Aorta (tissue), 5 donors: ENCODE measurements around the gene STOX2. TPM values are rescaled to one million over a fixed set of nuclear protein-coding genes. Genes with fewer than 3 reads are reported as not detected.
"Not testable (repeated sequence)": the region's sequence is repeated elsewhere in the genome, so short reads cannot be mapped to it uniquely, and the experiment has no call there.

Experiments
- ATAC-seq: fragments of 200-7000 bp; cut with Tn5 transposase; one replicate; pipeline ENCODE4 v1.9.1; 2022; ENCODE audit warnings: moderate library complexity; ENCODE audit not compliant: low FRiP score
- DNase-seq, 2 donors: peaks; one replicate each; pipeline ENCODE4 v3.0.0-alpha.2; 2020
- H3K27ac ChIP-seq, 2 donors: one replicate each; pipeline ENCODE4 v1.5.1; 2013; ENCODE audit warnings: low read length in 2 of 2, mild to moderate bottlenecking in 2 of 2, moderate library complexity in 2 of 2, control low read depth in 1 of 2, inconsistent platforms in 1 of 2, low read depth in 1 of 2
- H3K27me3 ChIP-seq, 2 donors: one replicate each; pipeline ENCODE4 v1.6.1; 2013; ENCODE audit warnings: control low read depth in 1 of 2, low read length in 1 of 2, mild to moderate bottlenecking in 1 of 2, moderate library complexity in 1 of 2; ENCODE audit not compliant: insufficient read depth in 2 of 2, control insufficient read depth in 1 of 2
- H3K36me3 ChIP-seq, 2 donors: one replicate each; pipeline ENCODE4 v1.6.1; 2013; ENCODE audit warnings: control low read depth in 1 of 2, low read length in 1 of 2, mild to moderate bottlenecking in 1 of 2; ENCODE audit not compliant: insufficient read depth in 2 of 2, control insufficient read depth in 1 of 2
- H3K4me1 ChIP-seq, 2 donors: one replicate each; pipeline ENCODE4 v1.6.1; 2013; ENCODE audit warnings: low read length in 2 of 2, control low read depth in 1 of 2, mild to moderate bottlenecking in 1 of 2, moderate library complexity in 1 of 2; ENCODE audit not compliant: insufficient read depth in 2 of 2, control insufficient read depth in 1 of 2
- H3K4me3 ChIP-seq, 2 donors: one replicate each; pipeline ENCODE4 v1.5.1; 2013; ENCODE audit warnings: low read length in 2 of 2, control low read depth in 1 of 2, mild to moderate bottlenecking in 1 of 2
- H3K9me3 ChIP-seq: one replicate; pipeline ENCODE4 v1.6.1; 2013; ENCODE audit warnings: mild to moderate bottlenecking, low read length; ENCODE audit not compliant: control insufficient read depth
- WGBS, 2 donors: extraction: QIAGEN DNeasy Blood & Tissue Kit; methylation state at CpG; one replicate each; pipeline ENCODE4 v1.1.7; 2013; 5-methylcytosine and 5-hydroxymethylcytosine counted together
- intact Hi-C, 2 donors: fragments of 100-400 bp; cut with DNase I; formaldehyde crosslinking; loops; one replicate each; pipeline versions ENCODE4 v1.14.2 to v1.15.0; 2022
- polyA plus RNA-seq, 2 donors: library from polyadenylated mRNA; stranded (reverse); fragments of 200-250 nt; gene quantifications; one replicate each; pipeline ENCODE4 v1.2.3, GENCODE V29; 2013
- total RNA-seq, 2 donors: library from RNA; stranded (reverse); fragmentation: NEBNext Ultra II Directional; extraction: Animal tissue kit (Norgen Biotek cat#: 25700); gene quantifications; one replicate each; pipeline ENCODE4 v1.2.1, GENCODE V29; 2021
- donor health status: healthy with polysubstance abuse.
- donor health status: Bipolar disorder and iron deficiency.
- donor health status: DM: no; HTN: no; CAD: no.
- donor health status: DM: no; HTN: no; CAD: no.
- donor health status: DM: yes; HTN: yes; CAD: no.

Gene STOX2
- total and polyA plus RNA-seq, 4 donors = 0.13 to 10.9 (median 3.1) TPM

GRCh38 chr4:183936574-183937345, 31.7 kb downstream of the STOX2 start:
- intact Hi-C loops = no loop called here

GRCh38 chr4:183940864-183941263, 35.8 kb downstream of the STOX2 start:
- no peaks in the 10 kb centered on the region for H3K36me3 ChIP-seq
- intact Hi-C loops = no loop called here
- no peak overlapping the region for H3K27ac ChIP-seq
- no peaks in the 10 kb centered on the region for H3K9me3 ChIP-seq
- no peaks in the 10 kb centered on the region for H3K4me1 ChIP-seq
- 63 to 66% methylated on average over 4 of the region's 4 CpGs for WGBS, 2 donors
- no peaks in the 10 kb centered on the region for H3K27me3 ChIP-seq
- ATAC-seq (no peak), DNase-seq (no peak)
- H3K4me3 ChIP-seq = no peak overlapping the region

More at GRCh38 chr4:183936574-183937345, 31.7 kb downstream of the STOX2 start:
- DNase-seq (no peak), ATAC-seq (no peak)
- Histone ChIP-seq H3K4me1 (no peaks in the 10 kb centered on the region), H3K27me3 (no peaks in the 10 kb centered on the region), H3K36me3 (no peaks in the 10 kb centered on the region), H3K9me3 (no peaks in the 10 kb centered on the region), H3K4me3 (no peak overlapping the region), H3K27ac (no peak overlapping the region)
- 97 to 100% methylated on average over 3 of the region's 3 CpGs for WGBS, 2 donors

- Histone ChIP-seq H3K36me3 (no peaks in the 10 kb centered on the region), H3K27me3 (no peaks in the 10 kb centered on the region), H3K4me3 (no peak overlapping the region), H3K9me3 (no peaks in the 10 kb centered on the region), H3K27ac (no peak overlapping the region), H3K4me1 (no peaks in the 10 kb centered on the region)
- ATAC-seq (no peak), DNase-seq (no peak)
- intact Hi-C loops = no loop called here
Measured at GRCh38 chr4:183941964-183942363, 36.9 kb downstream of the STOX2 start.

- 88 to 91% methylated on average over 8 of the region's 8 CpGs for WGBS, 2 donors
- ATAC-seq (no peak), DNase-seq (no peak)
- H3K36me3 ChIP-seq = no peaks in the 10 kb centered on the region
- no peaks in the 10 kb centered on the region for H3K9me3 ChIP-seq
- no peak overlapping the region for H3K27ac ChIP-seq
- H3K27me3 ChIP-seq = no peaks in the 10 kb centered on the region
- no peaks in the 10 kb centered on the region for H3K4me1 ChIP-seq
- no peak overlapping the region for H3K4me3 ChIP-seq
- intact Hi-C loops = no loop called here
Measured at GRCh38 chr4:183945741-183946140, 40.6 kb downstream of the STOX2 start.

GRCh38 chr4:183950536-183950935, 45.4 kb downstream of the STOX2 start:
- DNase-seq (no peak), ATAC-seq (no peak)
- Histone ChIP-seq H3K4me1 (no peaks in the 10 kb centered on the region), H3K27ac (no peak overlapping the region), H3K27me3 (no peaks in the 10 kb centered on the region), H3K4me3 (no peak overlapping the region), H3K9me3 (no peaks in the 10 kb centered on the region), H3K36me3 (no peaks in the 10 kb centered on the region)
- 95% methylated on average over 8 of the region's 8 CpGs for WGBS, 2 donors
- intact Hi-C loops = no loop called here

GRCh38 chr4:183952652-183953051, 47.5 kb downstream of the STOX2 start:
- DNase-seq, H3K27ac ChIP-seq, H3K4me1 ChIP-seq, H3K4me3 ChIP-seq, H3K9me3 ChIP-seq, H3K27me3 ChIP-seq, intact Hi-C loops, ATAC-seq, H3K36me3 ChIP-seq: not testable (repeated sequence)
- 97 to 100% methylated on average over 1 of the region's 1 CpG for WGBS, 2 donors

- 76 to 83% methylated on average over 10 of the region's 10 CpGs for WGBS, 2 donors
- intact Hi-C loops = no loop called here
- ATAC-seq = no peak
- no peaks in the 10 kb centered on the region for H3K9me3 ChIP-seq
- DNase-seq = no peak
- H3K4me3 ChIP-seq = peak overlapping the region in 1 of 2 donors; percentile 4
- H3K27me3 ChIP-seq = no peaks in the 10 kb centered on the region
- H3K27ac ChIP-seq = no peak overlapping the region
- no peaks in the 10 kb centered on the region for H3K36me3 ChIP-seq
- H3K4me1 ChIP-seq = no peaks in the 10 kb centered on the region
Measured at GRCh38 chr4:183959319-183960045, 54.4 kb downstream of the STOX2 start.

GRCh38 chr4:183960046-183960420, 54.9 kb downstream of the STOX2 start:
- peak; percentile 48 for ATAC-seq

More at GRCh38 chr4:183960046-183960420, 54.9 kb downstream of the STOX2 start:
- no peak for DNase-seq
- 31 to 38% methylated on average over 8 of the region's 8 CpGs for WGBS, 2 donors
- H3K27me3 ChIP-seq = no peaks in the 10 kb centered on the region
- no peaks in the 10 kb centered on the region for H3K4me1 ChIP-seq
- peak overlapping the region in 1 of 2 donors; percentile 4 for H3K4me3 ChIP-seq
- H3K27ac ChIP-seq = no peak overlapping the region
- no peaks in the 10 kb centered on the region for H3K36me3 ChIP-seq
- intact Hi-C loops = no loop called here
- no peaks in the 10 kb centered on the region for H3K9me3 ChIP-seq
